Upper lobe of left lung (tissue), 6 donors: ENCODE measurements around the gene SIDT1. TPM values are rescaled to one million over a fixed set of nuclear protein-coding genes. Genes with fewer than 3 reads are reported as not detected.

Experiments
- ATAC-seq, 2 donors: fragments of 200-7000 bp; cut with Tn5 transposase; one replicate each; pipeline ENCODE4 v1.9.1; 2022; ENCODE audit warnings: mild to moderate bottlenecking in 2 of 2, moderate library complexity in 2 of 2; ENCODE audit not compliant: low FRiP score in 2 of 2
- DNase-seq, 2 donors: peaks; one replicate each; pipeline ENCODE4 v3.0.0-alpha.2; 2019 to 2020
- H3K27ac ChIP-seq, 4 donors: fragments of 200-600 bp; sonication (generic); one replicate each; pipeline ENCODE4 v1.5.1; 2016 to 2019
- H3K27me3 ChIP-seq, 4 donors: fragments of 200-600 bp; sonication (generic); one replicate each; pipeline ENCODE4 v1.5.1; 2017 to 2019
- H3K36me3 ChIP-seq, 4 donors: fragments of 200-600 bp; sonication (generic); one replicate each; pipeline ENCODE4 v1.5.1; 2016 to 2019
- H3K4me1 ChIP-seq, 4 donors: fragments of 200-600 bp; sonication (generic); one replicate each; pipeline ENCODE4 v1.5.1; 2018 to 2019
- H3K4me3 ChIP-seq, 4 donors: fragments of 200-600 bp; sonication (generic); one replicate each; pipeline ENCODE4 v1.5.1; 2017 to 2019; ENCODE audit warnings: mild to moderate bottlenecking in 2 of 4, moderate library complexity in 1 of 4
- H3K9me3 ChIP-seq, 4 donors: fragments of 200-600 bp; sonication (generic); one replicate each; pipeline ENCODE4 v1.5.1; 2018 to 2019
- EP300 ChIP-seq, 4 donors: sonication (generic); formaldehyde crosslinking; IDR thresholded peaks; one replicate each; pipeline ENCODE4 v1.5.1; 2017; ENCODE audit warnings: antibody characterized with exemption in 4 of 4, control low read depth in 2 of 4
- POLR2A ChIP-seq, 4 donors: fragments of 450-650 bp; IDR thresholded peaks; one replicate each; pipeline ENCODE4 v1.5.1; 2016 to 2017; ENCODE audit warnings: antibody characterized with exemption in 4 of 4, mild to moderate bottlenecking in 2 of 4
- POLR2AphosphoS5 ChIP-seq, 2 donors: sonication (generic); formaldehyde crosslinking; IDR thresholded peaks; one replicate each; pipeline ENCODE4 v1.5.1; 2017; ENCODE audit warnings: antibody characterized with exemption in 2 of 2
- WGBS, 2 donors: methylation state at CpG; one replicate each; pipeline ENCODE4 v1.1.5; 2017 to 2018; 5-methylcytosine and 5-hydroxymethylcytosine counted together
- total RNA-seq, 6 donors: library from RNA; depleted of rRNA in 4 of 6; stranded (reverse); fragments of >200 nt in 4 of 6; gene quantifications; one replicate each; pipeline versions ENCODE4 v1.1.0 to v1.2.1, GENCODE V29; 2016 to 2021
- TF ChIP-seq, protein P1 (sequence below), 6 experiments: fragments of 450-650 bp in 4 of 6; fragments of 200-600 bp in 2 of 6; sonication (generic) in 2 of 6; IDR thresholded peaks; one replicate each; pipeline ENCODE4 v1.5.1; 2016 to 2019; ENCODE audit warnings: antibody characterized with exemption in 6 of 6
- donor health status: DM: no; HTN: no; CAD: no; lungs with moderate emphysema.
- donor health status: DM: no; HTN: yes; CAD: no; lungs with severe emphysema.

SIDT1 gene
- total RNA-seq, 6 donors from 2014 or later: 2.6 to 37.5 (median 9.5) TPM

DNA sequence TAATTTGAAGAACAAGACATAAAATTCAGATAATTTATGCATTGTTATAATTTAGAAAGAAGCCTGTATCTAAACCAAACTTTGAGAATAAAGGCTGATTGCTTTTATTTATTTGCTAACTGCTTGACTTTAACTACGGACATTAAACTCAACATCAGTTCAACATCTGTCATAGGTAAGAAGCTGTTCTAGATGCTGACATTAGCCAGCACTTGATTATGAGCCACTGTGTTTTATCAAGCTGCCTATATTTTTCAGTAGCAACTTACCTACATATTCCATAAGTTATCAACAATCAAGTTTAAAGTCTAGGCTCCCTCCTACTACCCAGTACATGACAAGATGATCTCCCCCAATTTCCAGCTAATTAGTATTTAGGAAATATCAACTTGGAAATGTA, 122.0 kb downstream of the SIDT1 start:
- ATAC-seq: no peak
- H3K27ac ChIP-seq: no peak overlapping the region
- TF ChIP-seq, protein P1, sequence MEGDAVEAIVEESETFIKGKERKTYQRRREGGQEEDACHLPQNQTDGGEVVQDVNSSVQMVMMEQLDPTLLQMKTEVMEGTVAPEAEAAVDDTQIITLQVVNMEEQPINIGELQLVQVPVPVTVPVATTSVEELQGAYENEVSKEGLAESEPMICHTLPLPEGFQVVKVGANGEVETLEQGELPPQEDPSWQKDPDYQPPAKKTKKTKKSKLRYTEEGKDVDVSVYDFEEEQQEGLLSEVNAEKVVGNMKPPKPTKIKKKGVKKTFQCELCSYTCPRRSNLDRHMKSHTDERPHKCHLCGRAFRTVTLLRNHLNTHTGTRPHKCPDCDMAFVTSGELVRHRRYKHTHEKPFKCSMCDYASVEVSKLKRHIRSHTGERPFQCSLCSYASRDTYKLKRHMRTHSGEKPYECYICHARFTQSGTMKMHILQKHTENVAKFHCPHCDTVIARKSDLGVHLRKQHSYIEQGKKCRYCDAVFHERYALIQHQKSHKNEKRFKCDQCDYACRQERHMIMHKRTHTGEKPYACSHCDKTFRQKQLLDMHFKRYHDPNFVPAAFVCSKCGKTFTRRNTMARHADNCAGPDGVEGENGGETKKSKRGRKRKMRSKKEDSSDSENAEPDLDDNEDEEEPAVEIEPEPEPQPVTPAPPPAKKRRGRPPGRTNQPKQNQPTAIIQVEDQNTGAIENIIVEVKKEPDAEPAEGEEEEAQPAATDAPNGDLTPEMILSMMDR (IDR thresholded peaks at IDR 0.05): no peak
- TF ChIP-seq EP300 (IDR thresholded peaks at IDR 0.05) (no peak), POLR2AphosphoS5 (IDR thresholded peaks at IDR 0.05) (no peak)
- DNase-seq: no peak
- no peak overlapping the region for H3K4me3 ChIP-seq
- no peaks in the 10 kb centered on the region for H3K9me3 ChIP-seq
- WGBS, 2 donors: 94 to 100% methylated on average over 1 of the region's 1 CpG
- H3K4me1 ChIP-seq: no peaks in the 10 kb centered on the region
- peaks cover 0 to 24% (median 3%) of the 10 kb centered on the region in 4 donors for H3K36me3 ChIP-seq
- H3K27me3 ChIP-seq: no peaks in the 10 kb centered on the region

DNA sequence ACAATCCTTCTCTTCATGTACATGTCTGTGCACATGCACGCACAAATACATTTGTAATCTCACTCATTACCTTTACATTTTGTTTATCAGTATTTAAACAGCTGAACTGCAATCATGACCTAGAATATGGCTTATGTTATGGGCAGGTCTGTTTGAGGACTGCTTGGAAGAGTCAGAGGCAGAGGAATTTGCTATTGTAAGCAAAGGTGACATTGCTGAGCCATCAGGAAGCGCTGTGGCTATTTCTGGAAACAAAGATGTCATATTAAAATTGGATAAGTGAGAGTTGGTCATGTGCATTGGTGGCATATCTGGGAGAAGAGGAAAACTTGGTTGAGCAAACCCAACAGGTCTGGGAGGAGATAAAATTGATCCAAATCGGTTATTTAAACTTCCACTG, 122.5 kb downstream of the SIDT1 start:
- ATAC-seq: no peak
- Histone ChIP-seq H3K36me3 (peaks cover 0 to 29% (median 7%) of the 10 kb centered on the region in 4 donors), H3K9me3 (no peaks in the 10 kb centered on the region), H3K27ac (no peak overlapping the region), H3K4me1 (no peaks in the 10 kb centered on the region), H3K27me3 (no peaks in the 10 kb centered on the region), H3K4me3 (no peak overlapping the region)
- no peak for DNase-seq
- WGBS, 2 donors: 81 to 91% methylated on average over 3 of the region's 3 CpGs
- no peak for TF ChIP-seq EP300 (IDR thresholded peaks at IDR 0.05)
- TF ChIP-seq, protein P1 (IDR thresholded peaks at IDR 0.05): no peak
- no peak for TF ChIP-seq POLR2A (IDR thresholded peaks at IDR 0.05)
- no peak for TF ChIP-seq POLR2AphosphoS5 (IDR thresholded peaks at IDR 0.05)

DNA sequence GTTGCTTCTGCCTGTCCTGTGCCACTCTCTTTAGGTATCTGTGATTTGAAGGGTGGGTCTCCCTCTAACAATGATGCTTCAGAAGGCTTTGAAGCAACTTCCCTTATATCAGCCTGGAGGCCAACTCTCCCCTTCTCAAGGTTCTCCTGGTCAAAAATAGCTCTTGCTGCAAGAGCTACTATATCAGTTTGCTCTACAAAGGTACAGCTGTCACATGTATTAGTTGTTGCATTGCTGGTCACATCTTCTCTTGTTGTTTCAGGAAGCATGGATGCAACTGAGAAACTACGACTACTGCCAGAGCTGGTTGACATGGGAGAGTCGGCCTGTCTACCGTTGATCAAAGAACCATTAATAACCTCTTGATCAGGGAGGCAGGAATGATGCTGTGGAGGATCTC, 125.8 kb downstream of the SIDT1 start:
- Histone ChIP-seq H3K27ac (no peak overlapping the region), H3K9me3 (no peaks in the 10 kb centered on the region), H3K4me3 (no peak overlapping the region), H3K36me3 (peaks cover 6 to 53% (median 17%) of the 10 kb centered on the region in 4 donors), H3K4me1 (no peaks in the 10 kb centered on the region), H3K27me3 (no peaks in the 10 kb centered on the region)
- no peak for DNase-seq
- WGBS, 2 donors: 92 to 100% methylated on average over 3 of the region's 3 CpGs
- ATAC-seq: no peak
- TF ChIP-seq POLR2AphosphoS5 (IDR thresholded peaks at IDR 0.05) (no peak), EP300 (IDR thresholded peaks at IDR 0.05) (no peak), POLR2A (IDR thresholded peaks at IDR 0.05) (no peak)
- TF ChIP-seq, protein P1 (IDR thresholded peaks at IDR 0.05): no peak

DNA sequence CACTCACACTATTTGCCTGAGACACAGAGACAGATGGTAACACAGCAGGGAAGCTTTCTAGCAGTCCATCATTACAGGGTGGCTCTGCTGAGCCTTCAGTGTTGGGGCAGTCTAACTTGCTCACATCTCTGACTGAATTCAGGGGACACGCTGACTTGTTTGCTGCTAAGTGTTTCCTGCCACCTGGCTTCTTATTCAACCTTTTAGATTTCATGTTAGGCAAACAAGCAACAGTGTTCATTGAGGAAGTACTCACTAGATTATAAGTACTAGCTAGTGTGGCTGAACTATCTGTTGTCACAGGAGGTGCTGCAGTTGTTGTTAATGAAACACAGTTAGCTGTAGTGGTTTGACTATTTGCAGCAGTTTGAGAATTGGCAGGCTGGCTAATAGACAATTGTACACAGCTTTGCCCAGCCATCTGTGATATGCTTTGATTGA, 126.8 kb downstream of the SIDT1 start:
- Histone ChIP-seq H3K9me3 (no peaks in the 10 kb centered on the region), H3K36me3 (peaks cover 6 to 63% (median 17%) of the 10 kb centered on the region in 4 donors), H3K27ac (no peak overlapping the region), H3K4me3 (no peak overlapping the region), H3K27me3 (no peaks in the 10 kb centered on the region), H3K4me1 (no peaks in the 10 kb centered on the region)
- TF ChIP-seq POLR2AphosphoS5 (IDR thresholded peaks at IDR 0.05): no peak
- TF ChIP-seq, protein P1 (IDR thresholded peaks at IDR 0.05): no peak
- no peak for TF ChIP-seq POLR2A (IDR thresholded peaks at IDR 0.05)
- TF ChIP-seq EP300 (IDR thresholded peaks at IDR 0.05): no peak
- DNase-seq (no peak), ATAC-seq (no peak)
- 80% methylated on average over 1 of the region's 1 CpG for WGBS, 2 donors

DNA sequence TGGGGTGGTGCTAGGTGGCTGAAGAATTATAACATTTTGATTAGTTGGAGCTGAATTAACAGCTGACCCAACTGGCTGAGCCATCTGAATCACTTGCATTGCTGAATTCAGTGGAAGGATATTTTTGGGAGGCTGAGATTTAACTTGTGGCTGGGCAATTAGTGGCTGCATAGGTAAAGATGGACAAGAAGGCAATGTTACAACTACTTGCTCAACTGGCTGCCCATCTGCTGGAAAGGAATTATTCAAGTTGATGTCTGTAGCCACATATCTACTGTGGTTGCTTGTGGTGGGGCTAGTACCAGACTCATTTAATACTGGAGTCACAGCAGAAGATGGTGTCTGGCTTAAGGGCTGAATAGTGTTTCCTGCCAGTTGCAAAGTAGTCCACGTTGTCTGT, 127.6 kb downstream of the SIDT1 start:
- TF ChIP-seq, protein P1 (IDR thresholded peaks at IDR 0.05): no peak
- TF ChIP-seq EP300 (IDR thresholded peaks at IDR 0.05) (no peak), POLR2A (IDR thresholded peaks at IDR 0.05) (no peak), POLR2AphosphoS5 (IDR thresholded peaks at IDR 0.05) (no peak)
- H3K9me3 ChIP-seq: no peaks in the 10 kb centered on the region
- H3K4me1 ChIP-seq: no peaks in the 10 kb centered on the region
- H3K27ac ChIP-seq: no peak overlapping the region
- ATAC-seq (no peak), DNase-seq (no peak)
- no peaks in the 10 kb centered on the region for H3K27me3 ChIP-seq
- WGBS, 2 donors: 82 to 95% methylated on average over 1 of the region's 1 CpG
- no peak overlapping the region for H3K4me3 ChIP-seq
- peaks cover 6 to 66% (median 19%) of the 10 kb centered on the region in 4 donors for H3K36me3 ChIP-seq
